GM12874 (cell line): Measurements from ENCODE around the gene ALDH1B1.

Experiments
- TF ChIP-seq, protein P1 (sequence below): IDR thresholded peaks from 2 replicates; pipeline ENCODE4 v1.5.1; 2011; ENCODE audit warnings: low read depth, mild to moderate bottlenecking, control low read depth, low read length, moderate library complexity; ENCODE audit not compliant: insufficient read depth

Gene ALDH1B1

GRCh38 chr9:38362852-38363588, 29.5 kb upstream of the ALDH1B1 start:
- TF ChIP-seq, protein P1, sequence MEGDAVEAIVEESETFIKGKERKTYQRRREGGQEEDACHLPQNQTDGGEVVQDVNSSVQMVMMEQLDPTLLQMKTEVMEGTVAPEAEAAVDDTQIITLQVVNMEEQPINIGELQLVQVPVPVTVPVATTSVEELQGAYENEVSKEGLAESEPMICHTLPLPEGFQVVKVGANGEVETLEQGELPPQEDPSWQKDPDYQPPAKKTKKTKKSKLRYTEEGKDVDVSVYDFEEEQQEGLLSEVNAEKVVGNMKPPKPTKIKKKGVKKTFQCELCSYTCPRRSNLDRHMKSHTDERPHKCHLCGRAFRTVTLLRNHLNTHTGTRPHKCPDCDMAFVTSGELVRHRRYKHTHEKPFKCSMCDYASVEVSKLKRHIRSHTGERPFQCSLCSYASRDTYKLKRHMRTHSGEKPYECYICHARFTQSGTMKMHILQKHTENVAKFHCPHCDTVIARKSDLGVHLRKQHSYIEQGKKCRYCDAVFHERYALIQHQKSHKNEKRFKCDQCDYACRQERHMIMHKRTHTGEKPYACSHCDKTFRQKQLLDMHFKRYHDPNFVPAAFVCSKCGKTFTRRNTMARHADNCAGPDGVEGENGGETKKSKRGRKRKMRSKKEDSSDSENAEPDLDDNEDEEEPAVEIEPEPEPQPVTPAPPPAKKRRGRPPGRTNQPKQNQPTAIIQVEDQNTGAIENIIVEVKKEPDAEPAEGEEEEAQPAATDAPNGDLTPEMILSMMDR = peak; percentile 51

DNA sequence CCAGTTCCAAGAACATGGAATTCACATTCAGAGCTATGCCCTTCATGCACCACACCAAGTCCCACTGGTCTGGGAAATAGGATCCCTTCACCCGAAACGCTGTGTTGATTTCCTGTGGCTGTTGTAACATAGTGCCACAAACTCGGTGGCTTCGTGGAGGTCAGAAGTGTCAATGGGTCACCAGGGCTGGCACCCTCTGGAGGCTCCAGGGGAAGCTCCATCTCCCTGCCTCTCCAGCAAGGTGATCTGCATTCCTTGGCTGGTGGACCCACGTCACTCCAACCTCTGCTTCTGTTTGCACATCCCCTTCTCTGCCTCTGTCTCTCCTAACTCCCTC, 28.9 kb upstream of the ALDH1B1 start:
- TF ChIP-seq, protein P1 = no peak

DNA sequence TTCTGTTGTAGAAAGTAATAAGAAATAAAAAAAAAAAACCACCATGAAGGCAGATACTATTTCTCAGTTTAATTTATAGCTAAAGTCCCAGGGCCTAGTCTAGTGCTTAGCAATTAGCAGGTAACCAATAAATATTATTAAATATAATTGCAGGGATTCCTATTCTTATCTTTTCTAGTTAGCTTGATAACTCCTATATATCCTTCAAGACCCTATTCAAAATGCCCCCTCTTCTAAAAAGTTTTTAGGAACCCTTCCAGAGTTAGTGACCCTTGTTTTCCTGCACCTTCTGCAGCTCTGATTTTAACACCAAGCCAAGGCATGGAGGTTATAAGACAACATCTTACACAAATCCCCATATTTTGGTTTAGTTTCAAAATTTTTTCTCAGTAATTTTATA, 24.6 kb upstream of the ALDH1B1 start:
- TF ChIP-seq, protein P1 = no peak

- TF ChIP-seq, protein P1 = no peak
These were observed 23.8 kb upstream of the ALDH1B1 start for GRCh38 chr9:38368731-38369130.

DNA sequence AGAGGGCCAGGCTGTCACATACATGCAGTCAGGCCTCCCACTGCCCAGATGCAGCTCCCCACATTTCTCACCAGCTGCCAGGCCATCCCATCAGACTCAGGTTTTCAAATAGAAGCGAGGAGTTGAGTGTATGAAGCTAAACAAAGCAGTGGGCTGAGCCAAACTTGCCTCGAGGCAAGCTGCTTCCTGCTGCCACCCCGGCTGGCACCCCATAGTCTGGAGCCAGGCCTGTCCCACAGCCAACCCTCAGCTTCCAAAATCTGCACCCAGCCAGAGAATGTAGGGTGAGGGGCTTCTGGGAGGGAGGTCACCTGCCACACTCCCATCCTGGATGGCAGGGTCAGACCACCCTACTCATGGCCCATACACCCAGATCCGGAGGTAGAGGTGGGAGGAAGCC, 22.3 kb upstream of the ALDH1B1 start:
- TF ChIP-seq, protein P1 = no peak

- TF ChIP-seq, protein P1 = peak; percentile 41; the same call in 1 of the 2 replicates
These were observed 21.0 kb upstream of the ALDH1B1 start for GRCh38 chr9:38371495-38371894.

- TF ChIP-seq, protein P1 = no peak
These were observed 19.5 kb upstream of the ALDH1B1 start for GRCh38 chr9:38372762-38373619.
